ENCODE measurements around the gene PRKCI.

DNA sequence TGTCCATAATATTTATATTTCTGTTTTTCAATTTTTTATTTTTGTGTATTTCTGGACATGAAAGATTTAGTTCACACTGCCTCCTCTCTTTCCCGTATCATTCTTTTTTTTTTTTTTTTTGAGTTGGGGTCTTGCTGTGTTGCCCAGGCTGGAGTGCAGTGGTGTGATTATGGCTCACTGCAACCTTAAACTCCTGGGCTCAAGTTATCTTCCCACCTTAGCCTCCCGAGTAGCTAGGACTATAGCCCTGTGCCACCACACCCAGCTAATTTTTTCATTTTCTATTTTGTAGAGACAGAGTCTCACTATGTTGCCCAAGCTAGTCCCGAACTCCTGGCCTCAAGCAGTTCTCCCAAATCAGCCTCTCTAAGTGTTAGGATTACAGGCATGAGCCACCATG, 53.6 kb downstream of the PRKCI start:
- TF ChIP-seq CTCF (IDR thresholded peaks at IDR 0.05; ENCODE audit: insufficient read depth, low read length, poor library complexity, severe bottlenecking) (no peak), EZH2phosphoT487 (conservative IDR thresholded peaks at IDR 0.05; ENCODE audit: low read length) (no peak)
